ENCODE results near the gene LRRC74A.
"Not testable (repeated sequence)": the region's sequence is repeated elsewhere in the genome, so short reads cannot be mapped to it uniquely, and the experiment has no call there.

DNA sequence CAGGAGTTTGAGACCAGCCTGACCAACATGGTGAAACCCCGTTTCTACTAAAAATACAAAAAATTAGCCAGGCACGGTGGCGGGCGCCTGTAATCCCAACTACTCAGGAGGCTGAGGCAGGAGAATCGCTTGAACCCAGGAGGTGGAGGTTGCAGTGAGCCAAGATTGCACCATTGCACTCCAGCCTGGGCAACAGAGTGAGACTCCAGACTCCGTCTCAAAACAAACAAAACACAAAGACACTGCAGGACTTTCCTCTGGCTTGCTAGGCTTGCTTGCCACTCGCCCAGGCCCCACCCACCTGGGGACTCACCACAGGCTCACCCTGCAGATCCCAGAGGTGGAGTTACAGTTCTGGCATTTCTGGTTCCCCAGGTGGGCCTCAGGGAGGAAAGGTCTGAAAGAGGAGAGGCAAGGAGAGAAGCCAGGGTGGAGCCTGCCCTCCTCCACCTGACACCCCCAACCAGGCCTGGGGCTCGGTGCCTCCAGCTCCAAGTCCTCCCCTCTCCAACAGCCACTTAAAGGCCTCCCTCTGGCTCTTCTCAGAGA, 88.4 kb downstream of the LRRC74A start:
- TF ChIP-seq, protein P1, sequence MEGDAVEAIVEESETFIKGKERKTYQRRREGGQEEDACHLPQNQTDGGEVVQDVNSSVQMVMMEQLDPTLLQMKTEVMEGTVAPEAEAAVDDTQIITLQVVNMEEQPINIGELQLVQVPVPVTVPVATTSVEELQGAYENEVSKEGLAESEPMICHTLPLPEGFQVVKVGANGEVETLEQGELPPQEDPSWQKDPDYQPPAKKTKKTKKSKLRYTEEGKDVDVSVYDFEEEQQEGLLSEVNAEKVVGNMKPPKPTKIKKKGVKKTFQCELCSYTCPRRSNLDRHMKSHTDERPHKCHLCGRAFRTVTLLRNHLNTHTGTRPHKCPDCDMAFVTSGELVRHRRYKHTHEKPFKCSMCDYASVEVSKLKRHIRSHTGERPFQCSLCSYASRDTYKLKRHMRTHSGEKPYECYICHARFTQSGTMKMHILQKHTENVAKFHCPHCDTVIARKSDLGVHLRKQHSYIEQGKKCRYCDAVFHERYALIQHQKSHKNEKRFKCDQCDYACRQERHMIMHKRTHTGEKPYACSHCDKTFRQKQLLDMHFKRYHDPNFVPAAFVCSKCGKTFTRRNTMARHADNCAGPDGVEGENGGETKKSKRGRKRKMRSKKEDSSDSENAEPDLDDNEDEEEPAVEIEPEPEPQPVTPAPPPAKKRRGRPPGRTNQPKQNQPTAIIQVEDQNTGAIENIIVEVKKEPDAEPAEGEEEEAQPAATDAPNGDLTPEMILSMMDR (IDR thresholded peaks at IDR 0.05 in 8 of 11, conservative IDR thresholded peaks at IDR 0.05 in 3 of 11) = not testable (repeated sequence)
- TF ChIP-seq POLR2A, POLR2AphosphoS5 (IDR thresholded peaks at IDR 0.05): not testable (repeated sequence)

Data from spleen (tissue), 7 donors.